GM12891 (cell line): ENCODE results near the gene ZNF396.

Experiments
- DNase-seq: peaks from one replicate; pipeline ENCODE4 v3.0.0; 2011; ENCODE audit warnings: low spot score; ENCODE audit not compliant: insufficient read length
- FAIRE-seq: peaks from 2 replicates; lab custom pipeline; 2011; peaks lifted over from hg19 to GRCh38; lab: Jason Lieb, UNC
- PAX5 ChIP-seq: IDR thresholded peaks from 2 replicates; pipeline ENCODE4 v1.6.1; 2011; ENCODE audit warnings: low read length, moderate library complexity, mild to moderate bottlenecking; ENCODE audit not compliant: insufficient read depth, severe bottlenecking
- POLR2A ChIP-seq: IDR thresholded peaks from 2 replicates; pipeline ENCODE4 v1.6.1; 2011; ENCODE audit warnings: low read depth, low read length, control low read depth
- POLR2AphosphoS5 ChIP-seq: IDR thresholded peaks from 2 replicates; pipeline ENCODE4 v1.6.1; 2011; ENCODE audit warnings: low read depth, low read length, control low read depth
- POU2F2 ChIP-seq: IDR thresholded peaks from 2 replicates; pipeline ENCODE4 v1.6.1; 2011; ENCODE audit warnings: low read depth, mild to moderate bottlenecking, control low read depth, low read length, moderate library complexity
- SPI1 ChIP-seq: IDR thresholded peaks from 2 replicates; pipeline ENCODE4 v1.6.1; 2011; ENCODE audit warnings: low read depth, low read length, control low read depth
- TAF1 ChIP-seq: IDR thresholded peaks from 2 replicates; pipeline ENCODE4 v1.6.1; 2011; ENCODE audit warnings: low read depth, low read length, control low read depth

The ZNF396 gene

DNA sequence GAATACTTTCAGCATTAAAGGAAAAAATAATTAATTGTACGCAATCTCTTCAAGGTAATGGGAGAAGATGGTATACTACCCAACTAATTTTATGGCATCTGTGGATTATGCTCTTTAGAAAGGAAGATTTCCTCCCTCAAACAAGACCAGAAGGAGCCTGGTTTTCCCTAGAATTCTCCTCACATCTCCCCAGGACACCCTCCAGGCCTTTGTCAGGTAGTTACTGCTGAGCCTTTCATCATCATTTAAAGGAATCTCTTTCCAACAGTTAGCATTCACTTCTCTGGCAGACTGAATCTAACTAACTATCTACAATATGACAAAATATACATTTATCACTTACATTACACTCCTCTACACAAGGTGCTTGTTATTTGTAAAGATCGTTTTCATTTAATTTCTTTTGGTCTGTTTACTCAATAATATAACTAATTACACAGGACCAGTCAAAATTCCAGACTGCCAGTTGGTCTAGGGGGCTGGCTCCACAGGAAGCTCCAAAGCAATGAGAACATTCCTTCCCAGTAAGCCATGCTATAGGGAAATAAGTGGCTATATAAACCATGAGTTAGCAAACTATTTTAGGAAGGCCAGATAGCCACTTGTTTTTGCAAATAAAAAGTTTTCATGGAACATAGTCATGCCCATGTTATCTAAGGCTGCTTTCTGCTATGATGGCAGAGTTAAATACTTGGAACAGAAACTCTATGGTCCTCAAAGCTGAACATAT lies 52.0 kb downstream of the ZNF396 start:
- no peak for TF ChIP-seq POLR2AphosphoS5
- TF ChIP-seq SPI1 = no peak
- no peak for TF ChIP-seq PAX5
- no peak for TF ChIP-seq POU2F2
- no peak for TF ChIP-seq POLR2A
- no peak for TF ChIP-seq TAF1
- FAIRE-seq (no peak), DNase-seq (no peak)

- FAIRE-seq (no peak), DNase-seq (no peak)
- no peak for TF ChIP-seq POLR2A
- TF ChIP-seq PAX5 = no peak
- TF ChIP-seq POU2F2 = no peak
- no peak for TF ChIP-seq SPI1
- TF ChIP-seq POLR2AphosphoS5 = no peak
- TF ChIP-seq TAF1 = no peak
Measured at GRCh38 chr18:35322486-35323458, 54.4 kb downstream of the ZNF396 start.
